H54 (cell line): ENCODE data around the gene APOL1.

ENCODE experiments used
- DNase-seq: peaks from one replicate; pipeline ENCODE4 v3.0.0; 2011; ENCODE audit warnings: low spot score, mixed read lengths; ENCODE audit not compliant: insufficient read length
- FAIRE-seq: peaks from 3 replicates; lab custom pipeline; 2011; peaks lifted over from hg19 to GRCh38; lab: Jason Lieb, UNC
- POLR2A ChIP-seq: IDR thresholded peaks from 2 replicates; pipeline ENCODE4 v1.6.1; 2011; ENCODE audit warnings: low read depth, mild to moderate bottlenecking, low read length

Gene APOL1

DNA sequence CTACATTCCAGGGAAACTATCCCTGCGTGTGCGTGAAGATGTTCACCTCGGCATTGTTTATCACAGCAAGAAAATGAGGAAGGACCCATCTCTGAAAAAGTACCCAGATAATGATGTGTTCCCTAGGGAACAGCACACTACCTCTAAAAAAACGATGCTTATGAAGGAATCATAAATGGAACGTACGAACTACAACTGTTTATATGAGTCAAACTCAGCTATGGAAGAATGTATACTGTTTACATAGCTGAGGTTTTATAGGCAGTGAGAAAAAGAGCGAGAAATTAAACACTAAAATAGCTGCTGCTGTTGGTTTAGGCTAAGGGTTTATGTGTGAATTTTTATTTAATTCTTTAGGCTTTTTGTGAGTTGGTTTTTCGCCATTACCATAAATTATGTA lies 48.9 kb downstream of the APOL1 start:
- no peak for DNase-seq

GRCh38 chr22:36302439-36303114 lies 49.6 kb downstream of the APOL1 start:
- FAIRE-seq (no peak), DNase-seq (no peak)
- no peak for TF ChIP-seq POLR2A

More for the DNA sequence above, 48.9 kb downstream of the APOL1 start:
- no peak for FAIRE-seq
- no peak for TF ChIP-seq POLR2A

- DNase-seq (no peak), FAIRE-seq (no peak)
- TF ChIP-seq POLR2A, result no peak
Measured at GRCh38 chr22:36303115-36303467, 50.2 kb downstream of the APOL1 start.

GRCh38 chr22:36303874-36304273 lies 50.9 kb downstream of the APOL1 start:
- FAIRE-seq (no peak), DNase-seq (no peak)
- no peak for TF ChIP-seq POLR2A

GRCh38 chr22:36304429-36304828 lies 51.5 kb downstream of the APOL1 start:
- no peak for TF ChIP-seq POLR2A
- DNase-seq, result no peak
- FAIRE-seq, result no peak

DNA sequence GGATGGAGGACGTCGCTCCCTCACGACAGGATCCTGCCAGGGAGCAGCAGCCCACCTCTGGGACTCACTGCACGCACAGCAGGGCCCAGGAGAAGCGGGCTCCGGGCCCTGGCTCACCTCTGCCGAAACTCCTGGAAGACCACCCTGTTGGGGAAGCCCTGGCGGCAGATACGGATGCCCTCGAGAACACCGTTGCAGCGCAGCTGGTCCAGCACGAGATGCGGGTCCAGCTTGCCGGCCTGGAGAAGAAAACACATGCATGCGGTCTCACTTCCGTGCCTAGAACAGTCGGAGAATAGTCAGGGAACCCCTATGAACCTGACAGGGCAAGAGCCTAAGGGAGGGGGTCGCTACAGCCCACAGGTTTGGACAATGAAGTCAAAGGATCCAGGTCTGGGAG lies 52.9 kb downstream of the APOL1 start:
- DNase-seq (no peak), FAIRE-seq (no peak)
- TF ChIP-seq POLR2A, result no peak

DNA sequence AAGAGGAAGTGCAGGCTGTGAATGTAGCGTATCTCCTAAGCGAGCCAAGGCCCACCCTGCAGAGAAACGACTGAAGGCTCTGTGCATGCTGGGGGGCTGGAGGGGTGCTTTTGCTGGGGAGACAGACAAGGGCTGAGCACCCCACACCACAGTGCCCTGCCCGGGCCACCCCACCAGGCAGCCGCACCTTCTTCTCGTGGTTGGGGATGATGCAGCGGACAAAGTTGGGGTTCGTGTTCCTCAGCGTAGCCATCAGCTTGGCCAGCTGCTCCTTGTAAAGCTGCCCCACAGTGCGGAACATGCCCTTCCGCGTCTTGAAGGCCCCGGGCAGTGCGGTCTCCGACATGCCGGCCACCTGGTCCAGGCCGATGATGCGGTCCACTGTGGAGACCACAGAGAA lies 53.3 kb downstream of the APOL1 start:
- TF ChIP-seq POLR2A, result no peak
- DNase-seq (no peak), FAIRE-seq (no peak)

- no peak for TF ChIP-seq POLR2A
- DNase-seq (no peak), FAIRE-seq (no peak)
Measured at GRCh38 chr22:36308880-36309279, 55.9 kb downstream of the APOL1 start.

GRCh38 chr22:36311386-36312085 lies 58.6 kb downstream of the APOL1 start:
- no peak for FAIRE-seq
- no peak for TF ChIP-seq POLR2A
- DNase-seq, result no peak

- no peak for DNase-seq
- no peak for TF ChIP-seq POLR2A
- FAIRE-seq, result no peak
Measured at GRCh38 chr22:36315325-36315724, 62.4 kb downstream of the APOL1 start.

GRCh38 chr22:36316419-36316818 lies 63.5 kb downstream of the APOL1 start:
- FAIRE-seq (no peak), DNase-seq (no peak)
- TF ChIP-seq POLR2A, result no peak
